ENCODE results near the gene GLB1L2.

GLB1L2 gene

DNA sequence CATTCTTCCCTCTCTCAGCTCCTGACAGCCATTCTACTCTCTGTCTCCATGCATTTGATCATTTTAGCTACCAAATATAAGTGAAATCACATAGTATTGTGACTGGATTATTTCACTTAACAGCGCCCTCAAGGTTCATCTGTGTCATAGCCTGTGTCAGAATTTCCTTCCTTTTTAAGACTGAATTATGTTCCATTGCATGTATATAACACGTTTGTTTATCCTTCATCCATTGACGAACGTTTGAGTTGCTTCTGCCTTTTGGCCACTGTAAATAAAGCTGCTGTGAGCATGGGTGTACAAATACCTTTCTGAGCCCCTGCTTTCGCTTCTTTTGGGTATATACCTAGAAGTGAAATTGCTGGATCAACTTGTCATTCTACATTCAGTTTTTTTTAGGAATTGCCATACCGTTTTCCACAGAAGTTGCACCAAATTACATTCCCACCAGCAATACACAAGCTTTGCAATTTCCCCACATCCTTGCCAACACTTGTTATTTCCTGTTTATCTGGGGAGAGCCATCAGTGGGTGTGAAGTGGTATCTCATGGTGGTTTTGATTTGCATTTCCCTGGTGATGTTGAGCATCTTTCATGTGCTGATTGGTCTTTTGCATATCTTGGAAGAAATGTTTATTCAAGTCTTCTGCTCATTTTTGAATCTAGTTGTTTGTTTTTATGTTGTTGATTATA, 17.5 kb downstream of the GLB1L2 start:
- no peak for DNase-seq

DNA sequence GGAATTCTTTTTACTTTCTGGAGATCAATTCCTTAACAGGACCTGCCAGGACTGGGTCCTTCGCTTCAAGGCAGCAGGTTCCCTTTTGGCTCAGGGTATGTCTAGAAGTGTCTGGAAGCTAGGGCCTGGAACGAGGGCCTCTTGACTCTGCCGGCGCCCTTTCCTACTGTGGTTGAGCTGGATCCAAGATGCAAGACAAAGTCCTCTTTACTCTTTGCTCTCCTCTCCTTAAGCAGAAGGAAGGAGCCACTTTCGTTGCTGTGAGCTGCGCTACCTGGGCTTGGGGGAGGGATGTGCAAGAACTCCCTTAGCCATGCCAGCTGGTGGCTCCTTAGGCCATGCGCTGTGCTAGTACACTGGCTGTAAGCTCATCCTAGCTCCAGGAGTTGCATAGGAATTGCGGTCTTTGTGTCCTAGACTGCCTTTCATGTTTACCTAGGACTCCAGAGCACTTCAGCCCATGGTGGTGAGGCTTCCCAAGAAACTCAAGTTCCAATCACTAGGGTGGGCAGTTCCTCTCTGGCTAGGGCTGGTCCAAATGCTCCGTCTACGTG, 18.1 kb downstream of the GLB1L2 start:
- DNase-seq: no peak

DNA sequence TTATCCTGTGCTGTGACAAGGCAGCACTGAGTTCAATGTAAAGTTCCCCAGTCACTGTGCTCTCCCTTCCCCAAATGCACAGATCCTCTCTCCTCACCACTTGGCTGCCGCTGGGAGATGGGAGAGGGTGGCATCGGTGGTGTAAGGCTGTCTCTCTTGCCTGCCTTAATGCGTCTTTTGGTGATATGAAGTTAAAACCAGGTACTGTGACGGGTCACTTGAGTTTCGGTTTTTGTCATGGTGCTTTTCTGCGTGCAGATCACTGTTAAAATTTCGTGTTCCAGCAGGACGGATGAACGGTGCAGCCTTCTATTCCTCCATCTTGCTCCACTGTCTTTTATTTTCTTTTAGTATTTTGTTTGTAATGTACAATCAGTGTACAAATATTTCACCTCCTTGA, 18.6 kb downstream of the GLB1L2 start:
- no peak for DNase-seq

DNA sequence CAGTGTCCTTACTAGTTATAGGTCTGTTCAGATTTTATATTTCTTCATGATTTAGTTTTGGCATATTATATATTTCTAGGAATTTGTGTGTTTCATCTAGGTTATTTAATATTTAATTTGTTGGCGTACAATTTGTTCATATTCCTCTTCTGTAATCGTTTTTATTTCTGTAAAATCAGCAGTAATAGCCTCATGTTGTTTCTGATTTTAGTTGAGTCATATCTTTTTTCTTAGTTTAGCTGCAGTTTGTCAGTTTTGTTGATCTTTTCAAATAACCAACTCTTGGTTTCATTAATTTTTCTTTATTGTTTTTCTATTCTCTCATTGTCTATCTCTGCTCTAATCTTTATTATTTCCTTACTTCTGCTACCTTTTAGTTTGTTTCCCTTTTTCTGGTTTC, 20.3 kb downstream of the GLB1L2 start:
- DNase-seq: no peak

DNA sequence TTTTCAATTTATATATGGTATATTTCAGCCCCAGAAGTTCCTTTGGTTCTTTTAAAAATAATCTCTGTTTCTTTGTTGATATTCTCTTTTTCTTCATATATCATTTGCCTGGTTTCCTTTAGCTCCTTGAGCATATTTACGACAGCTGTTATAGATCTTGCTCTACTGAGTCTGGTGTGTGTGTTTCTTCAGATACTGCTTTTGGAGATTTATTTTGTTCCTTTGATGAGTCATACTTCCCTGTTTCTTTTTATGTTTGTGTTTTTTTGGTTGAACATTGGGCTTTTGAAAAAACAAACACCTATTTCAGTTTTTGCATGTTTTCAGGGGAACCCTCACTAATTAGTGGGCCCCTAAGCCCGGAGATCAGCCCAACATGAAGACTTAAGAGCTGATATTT, 23.3 kb downstream of the GLB1L2 start:
- no peak for DNase-seq

DNA sequence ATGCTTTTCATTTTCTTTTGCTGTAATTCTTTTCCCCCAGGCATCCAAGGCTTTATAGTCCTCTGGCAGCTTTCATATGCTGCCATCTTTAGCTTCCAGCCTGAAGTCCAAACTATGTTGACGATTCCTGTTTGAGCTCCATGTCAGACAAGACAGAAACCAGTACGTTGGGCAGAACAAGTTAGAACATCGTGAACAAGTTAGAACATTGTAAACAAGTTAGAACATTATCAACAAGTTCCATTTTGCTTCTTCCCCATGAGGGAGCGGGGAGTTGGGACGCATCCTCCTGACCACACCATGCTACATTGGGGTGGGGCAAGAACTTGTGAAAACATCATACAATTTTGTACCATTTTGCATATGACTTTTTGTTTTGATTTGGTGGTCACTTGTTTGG, 23.9 kb downstream of the GLB1L2 start:
- no peak for DNase-seq

DNA sequence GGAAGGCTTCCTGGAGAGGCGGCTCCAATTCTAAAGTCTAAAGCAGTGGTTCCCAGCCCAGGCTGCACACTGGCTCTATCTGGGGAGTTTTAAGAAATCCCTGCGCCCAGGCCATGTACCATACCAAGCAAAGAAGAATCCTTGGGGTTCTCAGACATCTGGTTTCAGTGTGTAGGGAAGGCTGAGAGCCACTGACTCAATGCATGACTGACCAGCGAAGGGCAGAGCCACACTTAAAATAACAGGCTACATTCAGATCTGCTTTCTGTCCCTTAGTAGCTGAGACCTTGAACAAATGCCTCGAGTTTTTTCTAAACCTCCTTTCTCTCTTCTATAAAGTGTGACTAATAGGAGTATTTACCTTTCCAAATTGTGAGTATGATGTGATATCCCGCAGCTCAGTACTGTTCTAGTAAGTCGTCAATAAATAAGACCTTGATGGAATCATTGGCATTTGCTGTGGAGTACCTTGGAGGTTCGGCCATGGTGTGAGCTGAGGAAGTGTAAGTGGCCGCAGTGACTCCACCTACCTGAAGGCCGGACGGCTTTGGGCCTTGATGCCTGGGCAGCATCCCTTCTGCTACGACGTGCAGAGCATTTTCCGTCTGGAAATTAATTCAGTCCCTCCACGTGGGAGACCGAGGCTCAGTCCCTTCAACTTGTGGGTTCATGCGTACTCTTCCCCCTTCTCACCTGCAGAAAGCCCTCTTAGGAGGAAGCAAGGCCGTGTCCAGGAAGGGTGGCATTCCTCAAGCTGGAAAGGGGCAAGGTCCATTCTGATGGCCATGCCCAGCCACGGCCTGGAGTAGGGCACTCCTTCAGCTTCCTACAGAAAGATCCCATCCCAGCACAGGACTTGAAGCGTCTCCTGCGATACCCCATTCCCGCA, 25.1 kb downstream of the GLB1L2 start:
- no peak for DNase-seq

DNA sequence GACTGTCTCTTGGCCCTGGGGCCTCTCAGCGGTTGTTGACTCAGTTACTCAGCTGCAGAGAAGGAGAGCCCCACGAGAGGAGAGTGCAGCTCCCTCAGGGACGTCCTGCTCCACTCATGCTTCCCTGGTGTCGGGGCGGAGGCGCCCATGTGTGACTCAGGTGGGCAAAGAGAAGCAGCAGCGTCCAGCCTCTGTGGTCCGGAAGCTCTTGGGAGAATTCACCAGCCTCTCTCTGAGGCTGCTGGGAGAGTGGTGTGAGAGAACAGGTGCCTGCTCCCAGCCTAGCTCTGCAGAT, 25.7 kb downstream of the GLB1L2 start:
- DNase-seq: no peak

DNA sequence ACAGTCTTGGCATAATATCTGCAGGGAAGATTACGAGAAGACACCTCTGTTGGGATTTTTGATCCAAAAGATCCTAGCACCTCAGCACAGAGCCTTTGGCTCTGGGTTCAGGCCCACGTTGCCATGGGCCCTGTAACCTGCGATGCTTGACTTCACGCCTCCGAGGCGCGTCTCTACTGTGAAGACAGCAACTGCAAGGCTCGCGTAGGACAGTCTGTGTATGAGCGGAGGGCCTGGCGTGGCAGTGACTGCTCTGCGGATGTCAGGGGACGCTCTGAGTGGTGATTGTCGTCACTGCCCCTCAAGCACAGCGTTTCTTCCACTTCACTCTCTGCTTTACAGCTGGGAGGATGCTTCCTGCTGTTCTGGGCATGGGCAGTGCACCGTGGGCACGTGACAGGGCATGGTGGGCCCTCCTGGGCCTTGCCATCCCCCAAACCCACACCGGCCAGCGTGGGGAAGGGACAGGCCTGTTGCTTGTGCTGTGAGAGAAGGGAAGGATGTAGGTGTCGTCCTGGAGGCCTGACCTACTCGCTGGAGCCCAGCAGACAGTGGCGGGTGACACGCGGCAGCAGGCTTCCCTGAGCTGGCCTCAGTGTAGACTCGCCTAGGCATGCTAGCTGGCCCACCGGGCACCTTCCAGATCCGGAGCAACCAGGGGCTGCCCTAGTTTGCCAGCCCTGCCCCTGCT, 26.5 kb downstream of the GLB1L2 start:
- DNase-seq: no peak

DNA sequence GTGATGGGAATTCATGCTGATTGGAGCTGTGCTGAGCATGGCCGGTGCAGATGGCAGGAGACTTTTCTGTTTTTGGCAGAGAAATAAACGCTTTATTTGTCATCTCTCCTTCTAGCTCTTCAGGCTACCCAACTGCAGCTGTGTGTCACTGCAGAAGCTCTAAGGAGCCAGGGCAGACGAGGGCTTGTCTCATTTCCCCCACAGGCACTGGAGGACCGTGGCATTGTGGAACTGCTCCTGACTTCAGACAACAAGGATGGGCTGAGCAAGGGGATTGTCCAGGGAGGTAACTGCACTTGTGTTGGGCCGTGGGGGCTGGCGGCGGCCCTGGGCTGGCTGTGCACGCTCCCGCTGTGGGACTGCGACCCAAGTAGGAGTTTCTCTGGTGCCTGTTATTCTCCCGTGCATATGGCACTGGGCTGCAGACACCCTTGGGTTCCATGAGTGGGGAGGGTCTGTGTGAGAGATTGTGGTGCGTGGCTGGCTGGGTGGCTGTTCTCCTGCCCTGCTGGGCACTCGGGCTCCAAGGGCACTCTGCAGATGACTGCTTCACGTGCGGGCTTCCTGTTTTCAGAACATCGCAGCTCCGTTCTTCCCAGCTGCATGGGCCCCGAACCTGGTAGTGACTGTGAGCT, 27.2 kb downstream of the GLB1L2 start:
- no peak for DNase-seq

DNA sequence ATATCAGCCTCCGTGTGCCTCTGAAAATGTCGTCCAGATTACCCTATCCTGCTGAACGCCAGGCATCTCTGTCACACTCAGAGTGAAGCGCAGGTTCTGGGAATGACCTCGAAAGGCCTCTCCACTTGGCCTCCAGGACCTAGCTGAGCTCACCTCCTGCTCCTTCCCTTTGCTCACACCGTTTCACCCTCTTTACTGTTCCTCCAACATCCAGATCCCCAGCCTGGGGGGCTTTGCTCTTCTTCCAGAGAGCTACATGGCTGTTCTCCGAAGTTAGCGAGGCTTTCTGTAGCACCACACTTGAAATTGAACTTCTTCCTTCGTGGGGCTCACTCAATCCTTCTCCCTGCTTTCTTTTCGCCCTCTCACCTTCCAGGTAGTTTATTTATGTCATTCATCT, 27.9 kb downstream of the GLB1L2 start:
- DNase-seq: no peak

DNA sequence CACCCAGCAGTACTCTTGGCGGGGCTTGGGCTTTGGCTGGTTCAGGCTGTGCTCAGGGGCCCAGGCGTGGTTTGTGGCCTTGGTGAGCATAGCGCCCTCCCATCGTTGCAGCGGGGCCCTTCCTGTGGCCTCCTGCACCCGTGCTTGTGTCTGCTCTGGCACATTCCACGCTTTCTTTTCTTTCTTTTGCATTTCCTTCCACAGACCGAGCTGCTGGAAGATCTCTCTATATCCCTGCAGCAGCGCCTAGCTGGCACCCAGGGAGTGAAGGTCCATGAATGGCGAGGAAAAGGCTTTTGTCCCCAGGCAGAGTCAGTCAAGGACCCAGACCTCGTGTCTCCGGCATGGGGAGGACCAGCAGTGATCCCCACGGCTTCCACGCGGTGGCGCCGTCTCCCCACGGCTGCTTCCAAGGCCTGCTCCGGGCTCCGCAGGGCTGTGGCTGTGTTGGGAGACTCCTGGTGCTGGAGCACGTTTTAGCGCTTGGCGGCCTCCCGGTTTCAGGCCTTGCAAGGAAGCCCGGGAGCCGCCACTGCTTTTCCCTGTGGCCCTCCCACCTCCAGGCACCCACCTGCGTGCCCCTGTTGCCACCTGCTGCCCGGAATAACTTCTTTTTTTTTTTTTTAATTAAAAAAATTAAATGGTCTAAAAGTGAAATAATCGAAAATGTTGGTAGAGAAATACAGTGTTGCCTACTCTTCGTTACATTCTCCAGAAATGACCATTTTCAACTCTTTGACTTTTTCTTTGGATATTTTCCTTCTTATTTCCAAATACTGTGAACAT, 28.5 kb downstream of the GLB1L2 start:
- no peak for DNase-seq

DNA sequence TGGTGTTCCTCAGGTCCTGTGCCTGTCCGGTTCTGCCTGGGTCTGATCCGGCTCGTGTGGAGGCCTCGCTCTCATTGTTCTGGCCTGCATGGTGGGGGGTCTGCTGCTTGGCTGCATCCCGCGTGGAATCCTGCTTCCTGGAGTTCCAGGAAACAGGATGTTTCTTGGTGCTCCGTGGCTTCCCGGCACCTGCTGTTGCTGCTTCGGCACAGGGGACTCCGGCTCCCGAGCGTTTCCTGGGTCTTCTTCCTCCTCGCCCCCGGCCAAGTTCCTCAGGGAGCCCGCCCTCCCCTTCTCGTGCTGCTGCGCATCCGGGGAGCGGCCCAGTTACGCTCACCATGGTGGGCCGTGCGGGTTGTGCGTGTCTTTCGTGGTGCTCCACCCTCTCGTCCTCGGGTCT, 29.9 kb downstream of the GLB1L2 start:
- no peak for DNase-seq

DNA sequence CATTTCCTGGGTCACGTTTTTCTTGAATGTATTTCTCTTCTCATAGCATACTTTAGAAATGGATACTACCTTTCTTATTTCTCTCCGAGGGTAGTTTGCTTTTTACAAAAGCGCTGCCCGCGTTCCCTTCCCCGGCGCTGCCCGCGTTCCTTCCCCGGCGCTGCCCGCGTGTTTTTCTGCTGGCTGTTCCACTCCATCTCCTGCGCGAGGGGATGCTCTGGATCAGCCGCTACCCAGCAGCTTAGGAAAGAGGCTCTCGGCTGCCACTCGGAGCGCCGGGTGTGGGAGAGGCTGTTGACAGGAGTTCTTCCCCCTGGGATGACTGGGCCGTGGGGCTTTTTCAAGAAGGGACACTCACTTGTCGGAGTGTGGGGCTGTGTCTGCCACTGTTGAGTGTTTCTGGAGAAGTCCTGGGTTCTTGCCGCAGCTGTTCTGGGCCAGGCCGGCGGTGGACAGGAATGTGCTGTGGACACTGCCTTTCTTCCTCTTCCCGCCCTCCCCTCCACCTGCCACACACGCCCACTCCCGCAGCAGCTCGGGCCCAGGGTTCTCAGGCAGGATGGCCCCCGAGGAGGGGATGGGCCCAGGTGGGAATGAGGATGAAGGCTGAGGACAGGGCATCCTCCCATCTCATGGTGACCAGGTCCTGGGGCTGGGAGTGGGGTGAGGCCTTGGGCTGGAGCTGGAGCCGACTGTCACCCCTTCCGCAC, 30.6 kb downstream of the GLB1L2 start:
- no peak for DNase-seq

DNA sequence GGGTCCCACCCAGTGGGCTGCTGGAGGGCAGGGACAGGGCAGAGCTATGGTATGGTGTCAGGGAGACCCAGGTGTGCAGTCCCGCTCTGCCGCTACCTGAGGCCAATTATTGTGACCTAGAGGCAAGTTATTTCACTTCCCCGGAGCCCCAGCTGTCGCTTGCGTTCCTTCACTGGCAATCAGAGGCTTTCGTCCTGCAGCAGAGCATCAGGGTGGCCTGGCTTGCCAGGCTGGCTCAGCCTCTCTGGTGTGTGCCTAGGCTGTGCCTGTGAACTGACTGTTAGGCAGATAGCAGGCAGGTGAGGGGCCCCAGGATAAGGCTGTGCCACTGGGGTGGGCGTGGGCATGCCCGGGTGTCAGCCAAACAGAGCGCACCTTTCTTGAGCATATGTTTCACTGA, 31.4 kb downstream of the GLB1L2 start:
- DNase-seq: no peak

DNA sequence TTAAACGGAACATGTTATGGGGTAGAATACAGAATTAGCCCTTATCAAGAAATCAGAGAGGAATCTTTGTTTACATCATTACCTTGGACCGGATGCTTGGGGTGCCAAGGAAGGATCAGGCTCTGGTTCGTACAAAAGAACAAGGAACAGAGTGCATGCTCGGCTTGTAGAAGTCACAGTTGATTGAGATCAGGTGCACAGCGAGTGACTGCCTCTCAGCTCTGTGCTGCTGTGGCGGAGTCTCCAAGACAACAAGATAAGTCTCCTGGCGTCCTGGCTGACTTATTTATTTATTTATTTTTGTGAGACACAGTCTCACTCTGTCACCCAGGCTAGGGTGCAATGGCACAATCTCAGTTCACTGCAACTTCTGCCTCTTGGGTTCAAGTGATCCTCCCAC, 31.8 kb downstream of the GLB1L2 start:
- DNase-seq: no peak

DNA sequence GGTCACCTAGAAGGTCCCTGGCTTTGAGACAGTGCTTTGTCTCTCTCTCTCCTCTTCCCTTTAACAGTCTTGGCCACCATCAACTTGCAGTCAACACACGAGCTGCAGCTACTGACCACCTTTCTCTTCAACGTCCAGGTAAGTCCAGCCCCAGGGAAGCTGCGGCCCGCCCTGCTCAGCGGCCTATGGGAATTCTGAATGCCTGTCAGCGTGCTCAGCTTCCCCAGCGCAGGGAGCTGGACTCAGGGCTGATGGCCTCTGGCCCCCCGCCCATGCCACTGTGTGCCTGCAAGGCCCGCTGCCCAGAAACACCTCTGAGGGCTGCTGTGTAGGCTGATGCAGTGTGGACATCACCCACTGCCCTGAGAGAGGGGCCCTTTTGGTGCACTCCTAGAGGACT, 32.5 kb downstream of the GLB1L2 start:
- DNase-seq: no peak

DNA sequence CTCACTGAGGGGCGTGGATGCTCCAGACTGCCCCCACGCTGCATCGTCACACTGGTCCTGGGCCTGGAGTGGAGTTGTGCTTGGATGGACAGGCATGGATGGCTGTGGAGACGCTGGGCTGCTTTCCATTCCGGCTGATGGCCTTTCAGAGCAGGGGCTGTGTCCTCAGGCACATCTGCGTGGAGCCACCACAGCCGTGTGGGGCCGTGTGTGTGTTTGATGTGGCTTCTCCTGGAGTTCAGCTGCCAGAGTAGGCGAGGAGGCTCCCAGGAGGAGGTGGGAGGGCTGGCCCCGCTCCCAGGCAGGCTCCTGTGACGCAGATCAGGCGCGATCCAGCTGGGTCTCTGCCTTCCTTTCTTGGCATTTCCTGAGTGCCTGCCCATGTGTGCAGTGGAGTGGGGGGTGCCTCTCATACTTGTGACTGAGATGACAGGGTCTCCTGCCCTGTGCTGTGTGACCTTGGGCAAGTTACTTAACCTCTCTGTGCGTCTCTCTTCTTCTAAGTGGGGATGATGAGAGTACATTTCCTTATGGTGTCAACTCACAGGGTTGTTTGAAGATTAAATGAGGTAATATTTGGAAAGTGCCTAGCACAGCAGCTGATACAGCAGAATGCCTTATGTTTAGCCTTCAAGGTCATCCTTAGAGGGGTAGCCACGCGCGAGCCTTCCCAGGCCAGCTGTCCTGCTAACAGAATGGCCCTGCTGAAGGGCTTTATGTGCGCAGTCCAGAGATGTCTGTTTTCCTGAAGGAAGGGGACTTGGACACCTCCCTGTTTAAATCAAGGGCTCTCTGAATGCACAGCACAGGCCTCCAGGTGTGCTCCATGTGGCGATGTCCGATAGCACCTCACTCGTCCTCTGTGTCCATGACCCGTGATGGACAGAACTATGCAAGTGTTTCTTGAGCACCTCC, 33.5 kb downstream of the GLB1L2 start:
- DNase-seq: no peak

DNA sequence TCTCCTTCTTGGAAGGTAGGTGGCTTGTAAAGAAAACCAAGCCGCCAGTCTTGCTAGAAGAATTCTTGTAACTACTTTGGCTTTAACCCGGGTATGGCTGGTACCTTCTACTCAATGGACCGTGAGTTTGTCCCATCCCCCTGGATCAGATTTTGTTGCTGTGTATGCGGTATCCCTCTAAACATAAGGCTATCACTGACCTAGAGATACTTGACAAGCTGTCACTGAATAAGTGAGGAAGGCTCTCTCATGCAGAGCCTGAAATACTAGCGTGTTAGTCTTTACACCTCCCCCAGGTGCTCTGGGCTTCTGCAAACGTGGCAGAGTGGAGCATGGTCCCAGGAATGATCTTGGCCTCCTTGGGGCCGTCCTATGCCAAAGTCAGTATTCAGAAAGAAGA, 34.5 kb downstream of the GLB1L2 start:
- DNase-seq: no peak

DNA sequence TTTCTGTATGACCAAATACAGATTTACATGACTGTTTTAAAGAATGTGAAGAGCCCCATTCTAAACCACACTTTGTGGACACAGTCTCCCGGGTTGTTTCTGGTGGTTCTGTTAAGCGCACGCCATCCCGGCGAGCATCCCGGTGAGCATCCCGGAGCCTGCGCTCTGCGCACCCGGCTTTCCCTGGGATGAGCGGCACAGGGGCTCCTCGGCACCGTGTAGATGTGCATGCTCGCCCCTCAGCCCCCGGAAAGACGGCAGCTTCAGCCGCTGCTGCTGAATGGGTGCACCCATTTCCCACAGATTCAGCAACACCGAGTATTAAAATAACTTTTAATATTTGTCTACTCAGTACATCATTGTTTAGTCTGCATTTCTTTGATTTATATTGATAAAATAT, 36.0 kb downstream of the GLB1L2 start:
- no peak for DNase-seq

All from T1000 (cell line).